Kidney (tissue), 14 donors: Measurements from ENCODE around the gene SPECC1. TPM values are rescaled to one million over a fixed set of nuclear protein-coding genes. Genes with fewer than 3 reads are reported as not detected.
"Not testable (repeated sequence)": the region's sequence is repeated elsewhere in the genome, so short reads cannot be mapped to it uniquely, and the experiment has no call there.

Experiments
- DNase-seq, 5 donors: peaks; one replicate each; pipeline ENCODE4 v3.0.0-alpha.2; 2013 to 2020
- FAIRE-seq: peaks from 2 replicates; lab custom pipeline; 2012; peaks lifted over from hg19 to GRCh38; lab: Jason Lieb, UNC
- H3K27ac ChIP-seq, 2 donors: one replicate each; pipeline ENCODE4 v1.7.0; 2013; ENCODE audit warnings: low read depth in 2 of 2, low read length in 2 of 2, inconsistent platforms in 1 of 2
- H3K27me3 ChIP-seq: one replicate; pipeline ENCODE4 v1.7.1; 2013; ENCODE audit warnings: low read length, inconsistent platforms; ENCODE audit not compliant: control insufficient read depth, insufficient read depth
- H3K36me3 ChIP-seq, 3 donors: one replicate each; pipeline versions ENCODE4 v1.7.0 to v1.7.1; 2013; ENCODE audit warnings: low read length in 3 of 3, control low read depth in 1 of 3, inconsistent platforms in 1 of 3; ENCODE audit not compliant: insufficient read depth in 3 of 3, control insufficient read depth in 2 of 3
- H3K4me1 ChIP-seq, 3 donors: one replicate each; pipeline versions ENCODE4 v1.7.0 to v1.7.1; 2013; ENCODE audit warnings: low read length in 3 of 3, inconsistent platforms in 1 of 3, low read depth in 1 of 3; ENCODE audit not compliant: control insufficient read depth in 2 of 3, insufficient read depth in 2 of 3
- H3K4me3 ChIP-seq, 3 donors: one replicate each; pipeline versions ENCODE4 v1.7.0 to v1.8.1; 2013; ENCODE audit warnings: low read length in 3 of 3, control low read depth in 1 of 3, inconsistent platforms in 1 of 3
- H3K9ac ChIP-seq, 3 donors: one replicate each; pipeline versions ENCODE4 v1.7.0 to v1.7.1; 2013; ENCODE audit warnings: low read length in 3 of 3, control low read depth in 1 of 3, inconsistent platforms in 1 of 3
- H3K9me3 ChIP-seq, 3 donors: one replicate each; pipeline versions ENCODE4 v1.7.0 to v1.7.1; 2013; ENCODE audit warnings: low read length in 3 of 3, control low read depth in 1 of 3, inconsistent platforms in 1 of 3; ENCODE audit not compliant: control insufficient read depth in 2 of 3, insufficient read depth in 1 of 3
- intact Hi-C: fragments of 100-400 bp; cut with DNase I; formaldehyde crosslinking; loops from one replicate; pipeline ENCODE4 v1.11.1; 2022
- polyA plus RNA-seq: library from polyadenylated mRNA; stranded (reverse); fragments of 350-450 nt; fragmentation: Illumina TruSeq; extraction: RNeasy Lipid Tissue Mini Kit (QIAGEN cat#74804); gene quantifications from one replicate; pipeline ENCODE4 v1.2.3, GENCODE V29; 2014; ENCODE audit warnings: low read depth, low replicate concordance; ENCODE audit not compliant: insufficient read depth
- total RNA-seq: library from RNA; stranded (reverse); fragmentation: NEBNext Ultra II Directional; extraction: Animal tissue kit (Norgen Biotek cat#: 25700); gene quantifications from one replicate; pipeline ENCODE4 v1.2.1, GENCODE V29; 2021
- TF ChIP-seq, protein P1 (sequence below): IDR thresholded peaks from 3 replicates; pipeline ENCODE4 v1.5.1; 2012; ENCODE audit warnings: mild to moderate bottlenecking, moderate library complexity, borderline replicate concordance; ENCODE audit not compliant: insufficient read depth; ENCODE audit errors: extremely low read depth
- donor health status: control.
- donor health status: control.
- donor health status: control.
- donor health status: control.
- donor health status: control.
- donor health status: DM: yes; HTN: yes; CAD: no.
- donor health status: Normal renal cell carcinoma (clear cell type).

SPECC1 gene
- total and polyA plus RNA-seq, 2 donors from 2014 or later: 7.6 to 29.1 TPM

DNA sequence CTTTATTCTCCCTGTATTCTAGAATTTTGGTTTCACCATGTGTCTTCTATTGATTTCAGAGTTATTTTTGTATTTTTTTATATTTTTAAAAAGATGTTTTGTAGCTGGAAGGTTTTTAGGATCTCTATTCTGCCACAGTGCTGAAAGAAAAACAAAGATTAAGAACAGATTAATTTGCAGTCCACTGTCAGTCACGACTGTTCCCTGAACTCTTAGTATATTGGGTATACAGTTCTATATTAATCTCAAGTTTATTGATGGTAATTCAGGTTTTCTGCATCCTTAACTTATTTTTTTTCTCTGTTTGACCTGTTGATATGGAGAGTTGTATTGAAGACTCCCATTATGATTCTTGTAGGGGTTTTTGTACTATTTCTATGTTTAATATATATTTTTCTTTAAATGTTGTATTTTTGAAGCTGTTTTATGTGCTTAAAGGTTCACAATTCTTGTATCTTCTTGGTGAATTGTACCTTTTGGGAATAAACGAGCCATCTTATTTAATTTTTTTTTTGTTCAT lies 2.9 kb downstream of the SPECC1 start:
- FAIRE-seq (no peak), DNase-seq (no peak)
- no peaks in the 10 kb centered on the region for H3K9me3 ChIP-seq
- H3K4me3 ChIP-seq: no peak overlapping the region
- H3K36me3 ChIP-seq: no peaks in the 10 kb centered on the region
- H3K4me1 ChIP-seq: peaks cover 0 to 6% (median 0%) of the 10 kb centered on the region in 3 donors
- TF ChIP-seq, protein P1, sequence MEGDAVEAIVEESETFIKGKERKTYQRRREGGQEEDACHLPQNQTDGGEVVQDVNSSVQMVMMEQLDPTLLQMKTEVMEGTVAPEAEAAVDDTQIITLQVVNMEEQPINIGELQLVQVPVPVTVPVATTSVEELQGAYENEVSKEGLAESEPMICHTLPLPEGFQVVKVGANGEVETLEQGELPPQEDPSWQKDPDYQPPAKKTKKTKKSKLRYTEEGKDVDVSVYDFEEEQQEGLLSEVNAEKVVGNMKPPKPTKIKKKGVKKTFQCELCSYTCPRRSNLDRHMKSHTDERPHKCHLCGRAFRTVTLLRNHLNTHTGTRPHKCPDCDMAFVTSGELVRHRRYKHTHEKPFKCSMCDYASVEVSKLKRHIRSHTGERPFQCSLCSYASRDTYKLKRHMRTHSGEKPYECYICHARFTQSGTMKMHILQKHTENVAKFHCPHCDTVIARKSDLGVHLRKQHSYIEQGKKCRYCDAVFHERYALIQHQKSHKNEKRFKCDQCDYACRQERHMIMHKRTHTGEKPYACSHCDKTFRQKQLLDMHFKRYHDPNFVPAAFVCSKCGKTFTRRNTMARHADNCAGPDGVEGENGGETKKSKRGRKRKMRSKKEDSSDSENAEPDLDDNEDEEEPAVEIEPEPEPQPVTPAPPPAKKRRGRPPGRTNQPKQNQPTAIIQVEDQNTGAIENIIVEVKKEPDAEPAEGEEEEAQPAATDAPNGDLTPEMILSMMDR: no peak
- no peak overlapping the region for H3K9ac ChIP-seq
- H3K27ac ChIP-seq: no peak overlapping the region
- H3K27me3 ChIP-seq: peaks cover 14% of the 10 kb centered on the region
- intact Hi-C loops: no loop called here

DNA sequence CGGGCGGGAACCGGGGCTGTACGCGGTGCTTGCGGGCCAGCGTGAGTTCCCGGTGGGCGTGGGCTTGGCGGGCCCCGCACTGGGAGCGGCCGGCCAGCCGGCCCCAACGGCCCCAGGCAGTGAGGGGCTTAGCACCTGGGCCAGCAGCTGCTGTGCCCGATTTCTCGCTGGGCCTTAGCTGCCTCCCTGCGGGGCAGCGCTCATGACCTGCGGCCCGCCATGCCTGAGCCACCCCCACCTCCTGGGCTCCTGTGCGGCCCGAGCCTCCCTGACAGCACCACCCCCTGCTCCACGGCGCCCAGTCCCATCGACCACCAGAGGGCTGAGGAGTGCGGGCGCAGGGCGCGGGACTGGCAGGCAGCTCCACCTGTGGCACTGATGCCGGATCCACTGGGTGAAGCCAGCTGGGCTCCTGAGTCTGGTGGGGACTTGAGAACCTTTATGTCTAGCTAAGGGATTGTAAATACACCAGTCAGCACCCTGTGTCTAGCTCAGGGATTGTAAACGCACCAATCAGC lies 7.4 kb downstream of the SPECC1 start:
- H3K9ac ChIP-seq, H3K36me3 ChIP-seq, FAIRE-seq, intact Hi-C loops, H3K4me3 ChIP-seq, H3K27me3 ChIP-seq, H3K27ac ChIP-seq, H3K4me1 ChIP-seq, H3K9me3 ChIP-seq, DNase-seq: not testable (repeated sequence)

DNA sequence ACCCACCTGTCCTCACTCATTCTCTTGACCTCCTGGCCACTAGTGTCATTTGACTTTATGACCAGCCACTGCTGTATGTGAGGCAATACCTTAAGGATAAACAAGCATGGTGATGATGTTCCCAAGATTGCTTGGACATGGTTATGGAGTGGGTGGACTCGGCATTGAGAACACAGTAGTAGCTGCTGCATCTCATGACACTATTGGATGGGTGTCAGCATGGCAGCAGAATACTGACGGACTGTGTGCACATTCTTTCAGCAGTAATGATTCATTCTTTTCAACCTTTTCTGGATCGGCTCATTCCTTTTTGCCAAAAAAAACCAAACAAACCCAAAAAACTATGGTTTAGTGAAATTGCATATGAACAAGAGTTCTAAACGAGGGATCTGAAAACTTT lies 13.5 kb downstream of the SPECC1 start:
- no peak overlapping the region for H3K9ac ChIP-seq
- no peaks in the 10 kb centered on the region for H3K36me3 ChIP-seq
- no peak for DNase-seq
- TF ChIP-seq, protein P1: no peak
- no peak overlapping the region for H3K27ac ChIP-seq
- no peaks in the 10 kb centered on the region for H3K4me1 ChIP-seq
- H3K4me3 ChIP-seq: no peak overlapping the region
- intact Hi-C loops: no loop called here
- FAIRE-seq: no peak
- no peaks in the 10 kb centered on the region for H3K9me3 ChIP-seq
- no peaks in the 10 kb centered on the region for H3K27me3 ChIP-seq

DNA sequence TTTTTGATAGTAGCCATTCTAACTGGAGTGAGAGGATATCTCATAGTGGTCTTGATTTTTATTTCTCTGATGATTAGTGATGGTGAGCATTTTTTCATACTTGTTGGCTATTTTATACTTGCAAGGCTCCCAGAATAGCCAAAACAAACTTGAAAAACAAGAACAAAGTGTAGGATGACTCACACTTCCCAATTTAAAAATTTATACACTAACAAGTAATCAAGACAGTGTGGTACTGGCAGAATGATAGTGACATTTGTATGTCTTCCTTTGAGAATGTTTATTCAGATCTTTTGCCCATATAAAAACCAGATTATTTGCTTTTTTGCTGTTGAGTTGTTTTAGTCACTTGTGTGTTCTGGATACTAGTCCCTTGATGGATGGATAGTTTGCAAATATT lies 17.8 kb downstream of the SPECC1 start:
- intact Hi-C loops: no loop called here
- no peak overlapping the region for H3K27ac ChIP-seq
- no peaks in the 10 kb centered on the region for H3K27me3 ChIP-seq
- H3K36me3 ChIP-seq: no peaks in the 10 kb centered on the region
- no peak overlapping the region for H3K4me3 ChIP-seq
- H3K9ac ChIP-seq: no peak overlapping the region
- no peak for DNase-seq
- TF ChIP-seq, protein P1: no peak
- no peak for FAIRE-seq
- H3K4me1 ChIP-seq: no peaks in the 10 kb centered on the region
- no peaks in the 10 kb centered on the region for H3K9me3 ChIP-seq
